IMR-90 (cell line): ENCODE measurements around the gene ACSBG1.

Experiments
- BHLHE40 ChIP-seq: fragments of 150-350 bp; IDR thresholded peaks from 2 replicates; pipeline ENCODE4 v1.6.1; 2016; ENCODE audit warnings: mild to moderate bottlenecking, low read depth, low read length
- CEBPB ChIP-seq: IDR thresholded peaks from 2 replicates; pipeline ENCODE4 v1.6.1; 2012; ENCODE audit warnings: low read depth, low read length, improper control_type of control experiment
- CHD1 ChIP-seq: IDR thresholded peaks from 2 replicates; pipeline ENCODE4 v1.6.1; 2012; ENCODE audit warnings: low read depth, low read length, improper control_type of control experiment
- MXI1 ChIP-seq: IDR thresholded peaks from 2 replicates; pipeline ENCODE4 v1.6.1; 2012; ENCODE audit warnings: low read depth, mild to moderate bottlenecking, low read length, moderate library complexity, borderline replicate concordance
- POLR2A ChIP-seq: IDR thresholded peaks from 2 replicates; pipeline ENCODE4 v1.6.1; 2012; ENCODE audit warnings: mild to moderate bottlenecking, low read depth, low read length
- RAD21 ChIP-seq: IDR thresholded peaks from 2 replicates; pipeline ENCODE4 v1.6.1; 2012; ENCODE audit warnings: low read length, improper control_type of control experiment
- SMC3 ChIP-seq: fragments of 150-350 bp; IDR thresholded peaks from 2 replicates; pipeline ENCODE4 v1.6.1; 2016; ENCODE audit warnings: low read depth, mild to moderate bottlenecking, antibody characterized with exemption, low read length, moderate library complexity
- TF ChIP-seq, protein P1 (sequence below): conservative IDR thresholded peaks from 2 replicates; pipeline ENCODE4 v1.5.1; 2012; ENCODE audit warnings: mild to moderate bottlenecking, low read depth, low read length, improper control_type of control experiment
- TF ChIP-seq, protein P2 (sequence below): fragments of 150-350 bp; IDR thresholded peaks from 2 replicates; pipeline ENCODE4 v1.6.1; 2017; ENCODE audit warnings: mild to moderate bottlenecking, antibody characterized with exemption, low read length, low read depth

DNA sequence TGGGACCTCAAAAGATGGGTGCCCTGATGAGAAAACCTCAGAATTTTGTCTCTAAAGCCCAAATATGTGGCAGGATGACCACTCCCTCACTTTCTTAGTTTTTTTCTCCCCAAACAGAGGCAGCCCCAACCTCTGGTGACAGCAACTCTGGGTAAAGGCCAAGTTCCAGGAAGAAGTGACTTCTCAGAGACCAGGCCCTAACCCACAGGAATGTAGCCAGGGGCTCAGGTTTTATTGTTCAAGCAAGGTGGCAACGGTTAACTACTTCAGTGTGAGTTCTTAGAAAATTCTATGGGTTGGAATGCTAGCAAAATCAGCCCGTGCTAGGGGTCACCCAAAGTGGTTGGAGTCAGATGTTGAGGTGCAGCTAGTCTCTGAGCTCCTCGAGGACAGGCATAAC, 24.9 kb upstream of the ACSBG1 start:
- TF ChIP-seq POLR2A (no peak), CHD1 (no peak), SMC3 (no peak), BHLHE40 (no peak), RAD21 (no peak), CEBPB (no peak), MXI1 (no peak)
- TF ChIP-seq, protein P1, sequence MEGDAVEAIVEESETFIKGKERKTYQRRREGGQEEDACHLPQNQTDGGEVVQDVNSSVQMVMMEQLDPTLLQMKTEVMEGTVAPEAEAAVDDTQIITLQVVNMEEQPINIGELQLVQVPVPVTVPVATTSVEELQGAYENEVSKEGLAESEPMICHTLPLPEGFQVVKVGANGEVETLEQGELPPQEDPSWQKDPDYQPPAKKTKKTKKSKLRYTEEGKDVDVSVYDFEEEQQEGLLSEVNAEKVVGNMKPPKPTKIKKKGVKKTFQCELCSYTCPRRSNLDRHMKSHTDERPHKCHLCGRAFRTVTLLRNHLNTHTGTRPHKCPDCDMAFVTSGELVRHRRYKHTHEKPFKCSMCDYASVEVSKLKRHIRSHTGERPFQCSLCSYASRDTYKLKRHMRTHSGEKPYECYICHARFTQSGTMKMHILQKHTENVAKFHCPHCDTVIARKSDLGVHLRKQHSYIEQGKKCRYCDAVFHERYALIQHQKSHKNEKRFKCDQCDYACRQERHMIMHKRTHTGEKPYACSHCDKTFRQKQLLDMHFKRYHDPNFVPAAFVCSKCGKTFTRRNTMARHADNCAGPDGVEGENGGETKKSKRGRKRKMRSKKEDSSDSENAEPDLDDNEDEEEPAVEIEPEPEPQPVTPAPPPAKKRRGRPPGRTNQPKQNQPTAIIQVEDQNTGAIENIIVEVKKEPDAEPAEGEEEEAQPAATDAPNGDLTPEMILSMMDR, result no peak
- TF ChIP-seq, protein P2, sequence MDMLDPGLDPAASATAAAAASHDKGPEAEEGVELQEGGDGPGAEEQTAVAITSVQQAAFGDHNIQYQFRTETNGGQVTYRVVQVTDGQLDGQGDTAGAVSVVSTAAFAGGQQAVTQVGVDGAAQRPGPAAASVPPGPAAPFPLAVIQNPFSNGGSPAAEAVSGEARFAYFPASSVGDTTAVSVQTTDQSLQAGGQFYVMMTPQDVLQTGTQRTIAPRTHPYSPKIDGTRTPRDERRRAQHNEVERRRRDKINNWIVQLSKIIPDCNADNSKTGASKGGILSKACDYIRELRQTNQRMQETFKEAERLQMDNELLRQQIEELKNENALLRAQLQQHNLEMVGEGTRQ, result no peak
